Sigmoid colon (tissue), 7 donors: Measurements from ENCODE around the gene VGLL1. TPM values are rescaled to one million over a fixed set of nuclear protein-coding genes. Genes with fewer than 3 reads are reported as not detected.

Experiments used
- DNase-seq: peaks from one replicate; pipeline ENCODE4 v3.0.0-alpha.2; 2019
- H3K27ac ChIP-seq, 4 donors: fragments of 200-600 bp; sonication (generic); one replicate each; pipeline ENCODE4 v1.5.1; 2016 to 2019; ENCODE audit warnings: mild to moderate bottlenecking in 1 of 4
- H3K27me3 ChIP-seq, 3 donors: fragments of 200-600 bp; sonication (generic); one replicate each; pipeline ENCODE4 v1.5.1; 2019; ENCODE audit warnings: mild to moderate bottlenecking in 1 of 3
- H3K36me3 ChIP-seq, 4 donors: fragments of 200-600 bp; sonication (generic); one replicate each; pipeline ENCODE4 v1.5.1; 2016 to 2019
- H3K4me1 ChIP-seq, 4 donors: fragments of 200-600 bp; sonication (generic); one replicate each; pipeline ENCODE4 v1.5.1; 2017 to 2019
- H3K4me3 ChIP-seq, 4 donors: fragments of 200-600 bp; sonication (generic); one replicate each; pipeline ENCODE4 v1.5.1; 2017 to 2019; ENCODE audit warnings: mild to moderate bottlenecking in 2 of 4, moderate library complexity in 1 of 4
- H3K9me3 ChIP-seq, 4 donors: fragments of 200-600 bp in 3 of 4; sonication (generic) in 3 of 4; one replicate each; pipeline versions ENCODE4 v1.5.1 to v1.6.1; 2013 to 2019
- EP300 ChIP-seq, 4 donors: sonication (generic); formaldehyde crosslinking; IDR thresholded peaks; one replicate each; pipeline ENCODE4 v1.6.1; 2017; ENCODE audit warnings: antibody characterized with exemption in 4 of 4
- POLR2A ChIP-seq, 2 donors: fragments of 450-650 bp; IDR thresholded peaks; one replicate each; pipeline ENCODE4 v1.6.1; 2016; ENCODE audit warnings: antibody characterized with exemption in 2 of 2, mild to moderate bottlenecking in 2 of 2, moderate library complexity in 2 of 2
- POLR2AphosphoS5 ChIP-seq, 4 donors: sonication (generic); formaldehyde crosslinking; IDR thresholded peaks; one replicate each; pipeline ENCODE4 v1.6.1; 2017; ENCODE audit warnings: antibody characterized with exemption in 4 of 4
- WGBS, 2 donors: extraction: QIAGEN DNeasy Blood & Tissue Kit; methylation state at CpG; one replicate each; pipeline ENCODE4 v1.1.7; 2013; 5-methylcytosine and 5-hydroxymethylcytosine counted together
- intact Hi-C: fragments of 100-400 bp; cut with DNase I; formaldehyde crosslinking; loops from one replicate; pipeline ENCODE4 v1.15.1; 2023
- polyA plus RNA-seq, 3 donors: library from polyadenylated mRNA; stranded (reverse); fragments of 200-250 nt; gene quantifications; one replicate each; pipeline ENCODE4 v1.2.3, GENCODE V29; 2013
- total RNA-seq, 4 donors: library from RNA; depleted of rRNA; stranded (reverse); fragments of >200 nt; gene quantifications; one replicate each; pipeline ENCODE4 v1.1.0, GENCODE V29; 2016
- TF ChIP-seq, protein P1 (sequence below), 4 experiments: fragments of 450-650 bp in 3 of 4; fragments of 200-600 bp in 1 of 4; IDR thresholded peaks; one replicate each; pipeline ENCODE4 v1.5.1; 2016 to 2019; ENCODE audit warnings: antibody characterized with exemption in 4 of 4, mild to moderate bottlenecking in 3 of 4, moderate library complexity in 2 of 4
- donor health status: healthy with polysubstance abuse.
- donor health status: Bipolar disorder and iron deficiency.
- donor health status: healthy.

VGLL1 gene
- total and polyA plus RNA-seq, 7 donors: not detected

DNA sequence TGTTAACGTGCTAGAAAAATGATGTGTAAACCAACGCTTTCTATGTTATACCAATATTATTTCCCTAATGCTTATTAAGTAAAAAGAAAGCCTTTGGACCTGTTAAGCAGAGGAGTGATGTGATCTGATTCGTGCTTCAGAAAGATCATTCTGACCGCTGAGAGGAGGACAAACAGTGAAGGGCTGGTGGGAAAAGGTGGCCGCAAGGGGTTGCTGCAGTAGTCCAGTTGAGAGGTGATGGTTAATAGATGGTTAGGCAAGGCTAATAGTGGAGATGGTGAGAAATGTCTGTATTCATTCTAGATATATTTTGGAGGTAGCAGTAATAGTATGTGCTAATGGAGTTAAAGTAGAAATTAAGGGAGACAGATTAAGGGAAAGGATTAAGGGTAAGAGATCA lies 12.9 kb upstream of the VGLL1 start:
- Histone ChIP-seq H3K9me3 (no peaks in the 10 kb centered on the region), H3K36me3 (no peaks in the 10 kb centered on the region), H3K27me3 (no peaks in the 10 kb centered on the region), H3K4me3 (no peak overlapping the region), H3K4me1 (no peaks in the 10 kb centered on the region), H3K27ac (no peak overlapping the region)
- 68 to 84% methylated on average over 5 of the region's 5 CpGs for WGBS, 2 donors
- no peak for DNase-seq
- intact Hi-C loops: no loop called here
- TF ChIP-seq, protein P1, sequence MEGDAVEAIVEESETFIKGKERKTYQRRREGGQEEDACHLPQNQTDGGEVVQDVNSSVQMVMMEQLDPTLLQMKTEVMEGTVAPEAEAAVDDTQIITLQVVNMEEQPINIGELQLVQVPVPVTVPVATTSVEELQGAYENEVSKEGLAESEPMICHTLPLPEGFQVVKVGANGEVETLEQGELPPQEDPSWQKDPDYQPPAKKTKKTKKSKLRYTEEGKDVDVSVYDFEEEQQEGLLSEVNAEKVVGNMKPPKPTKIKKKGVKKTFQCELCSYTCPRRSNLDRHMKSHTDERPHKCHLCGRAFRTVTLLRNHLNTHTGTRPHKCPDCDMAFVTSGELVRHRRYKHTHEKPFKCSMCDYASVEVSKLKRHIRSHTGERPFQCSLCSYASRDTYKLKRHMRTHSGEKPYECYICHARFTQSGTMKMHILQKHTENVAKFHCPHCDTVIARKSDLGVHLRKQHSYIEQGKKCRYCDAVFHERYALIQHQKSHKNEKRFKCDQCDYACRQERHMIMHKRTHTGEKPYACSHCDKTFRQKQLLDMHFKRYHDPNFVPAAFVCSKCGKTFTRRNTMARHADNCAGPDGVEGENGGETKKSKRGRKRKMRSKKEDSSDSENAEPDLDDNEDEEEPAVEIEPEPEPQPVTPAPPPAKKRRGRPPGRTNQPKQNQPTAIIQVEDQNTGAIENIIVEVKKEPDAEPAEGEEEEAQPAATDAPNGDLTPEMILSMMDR (IDR thresholded peaks at IDR 0.05): no peak
- TF ChIP-seq EP300 (IDR thresholded peaks at IDR 0.05): no peak
- no peak for TF ChIP-seq POLR2AphosphoS5 (IDR thresholded peaks at IDR 0.05)
- TF ChIP-seq POLR2A (IDR thresholded peaks at IDR 0.05): no peak

DNA sequence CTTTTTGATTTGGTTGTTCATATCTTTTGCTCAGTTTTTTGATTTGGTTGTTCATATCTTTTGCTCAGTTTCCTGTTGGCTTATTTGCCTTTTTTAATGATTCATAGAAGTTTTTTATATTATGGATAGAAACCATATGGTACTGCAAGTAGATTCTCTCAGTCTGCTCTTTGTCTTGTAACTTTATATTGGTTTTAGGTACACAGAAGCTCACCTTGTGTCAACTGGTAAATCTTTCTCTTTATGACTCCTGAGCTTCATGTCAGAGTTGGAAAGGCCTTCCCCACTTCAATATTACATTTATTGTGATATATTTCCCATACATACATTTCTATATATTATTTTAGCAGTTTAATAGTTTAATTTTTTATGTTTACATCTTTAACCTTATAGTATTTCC lies 8.2 kb upstream of the VGLL1 start:
- no peaks in the 10 kb centered on the region for H3K36me3 ChIP-seq
- H3K4me3 ChIP-seq: no peak overlapping the region
- TF ChIP-seq EP300 (IDR thresholded peaks at IDR 0.05): no peak
- TF ChIP-seq, protein P1 (IDR thresholded peaks at IDR 0.05): no peak
- no peak for TF ChIP-seq POLR2AphosphoS5 (IDR thresholded peaks at IDR 0.05)
- TF ChIP-seq POLR2A (IDR thresholded peaks at IDR 0.05): no peak
- H3K9me3 ChIP-seq: no peaks in the 10 kb centered on the region
- H3K4me1 ChIP-seq: peaks cover 0 to 19% (median 11%) of the 10 kb centered on the region in 4 donors
- intact Hi-C loops: loop anchor here (10.0 kb wide), 1 partner anchor 51 kb away; no protein-coding TSS in a partner anchor
- H3K27me3 ChIP-seq: no peaks in the 10 kb centered on the region
- no peak for DNase-seq
- H3K27ac ChIP-seq: no peak overlapping the region

DNA sequence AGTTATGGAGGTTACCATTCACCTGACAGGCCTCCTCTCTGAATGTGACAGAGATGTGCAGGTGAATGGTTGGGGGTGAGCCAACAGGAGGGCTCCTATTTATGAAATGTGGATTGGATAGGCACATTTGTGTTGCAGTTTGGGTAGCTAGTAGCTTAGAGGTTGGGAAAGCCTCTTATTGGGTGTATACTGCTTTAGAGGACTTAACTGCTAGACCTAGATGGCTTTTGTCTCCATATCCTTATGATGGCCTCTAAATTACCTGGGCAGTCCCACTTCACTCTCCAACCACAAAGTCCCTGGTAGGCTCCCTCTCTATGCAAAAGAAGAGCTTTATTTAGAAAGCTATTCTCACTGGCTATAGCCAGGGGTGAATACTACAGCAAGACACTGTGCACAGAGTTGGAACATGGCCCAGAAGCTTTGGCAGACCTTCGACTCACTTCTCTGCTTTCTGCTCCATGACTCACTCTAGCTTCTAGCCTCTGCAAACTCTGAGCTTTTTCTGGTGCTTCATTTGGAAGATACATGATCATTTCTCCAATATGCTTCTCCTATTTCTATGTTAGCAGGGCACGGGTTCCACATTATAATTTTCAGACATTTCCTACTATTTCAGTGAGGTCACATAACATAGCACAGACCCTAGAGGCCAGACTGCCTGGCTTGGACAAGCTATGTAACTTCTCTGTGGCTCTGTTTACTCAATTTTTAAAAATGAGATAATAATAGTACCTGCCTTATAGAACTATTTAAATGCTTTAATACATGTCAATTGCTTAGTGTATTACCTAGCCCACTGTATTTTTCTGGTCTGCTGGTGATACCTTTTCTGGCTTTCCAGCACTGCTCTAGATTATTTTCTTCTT lies 6.0 kb upstream of the VGLL1 start:
- WGBS, 2 donors: 12 to 53% methylated on average over 2 of the region's 2 CpGs
- H3K27me3 ChIP-seq: no peaks in the 10 kb centered on the region
- H3K36me3 ChIP-seq: no peaks in the 10 kb centered on the region
- H3K4me1 ChIP-seq: peaks cover 0 to 19% (median 11%) of the 10 kb centered on the region in 4 donors
- no peak overlapping the region for H3K4me3 ChIP-seq
- DNase-seq: peak; percentile 95
- intact Hi-C loops: loop anchor here (2.0 to 10.0 kb wide), 2 partner anchors 29 to 49 kb away; partner anchors contain the start of gene HTATSF1
- H3K27ac ChIP-seq: peak overlapping the region; percentile 55 to 70 (median 67)
- no peaks in the 10 kb centered on the region for H3K9me3 ChIP-seq
- TF ChIP-seq POLR2A (IDR thresholded peaks at IDR 0.05) (no peak), POLR2AphosphoS5 (IDR thresholded peaks at IDR 0.05) (peak in 1 of 4 donors; percentile 11)

DNA sequence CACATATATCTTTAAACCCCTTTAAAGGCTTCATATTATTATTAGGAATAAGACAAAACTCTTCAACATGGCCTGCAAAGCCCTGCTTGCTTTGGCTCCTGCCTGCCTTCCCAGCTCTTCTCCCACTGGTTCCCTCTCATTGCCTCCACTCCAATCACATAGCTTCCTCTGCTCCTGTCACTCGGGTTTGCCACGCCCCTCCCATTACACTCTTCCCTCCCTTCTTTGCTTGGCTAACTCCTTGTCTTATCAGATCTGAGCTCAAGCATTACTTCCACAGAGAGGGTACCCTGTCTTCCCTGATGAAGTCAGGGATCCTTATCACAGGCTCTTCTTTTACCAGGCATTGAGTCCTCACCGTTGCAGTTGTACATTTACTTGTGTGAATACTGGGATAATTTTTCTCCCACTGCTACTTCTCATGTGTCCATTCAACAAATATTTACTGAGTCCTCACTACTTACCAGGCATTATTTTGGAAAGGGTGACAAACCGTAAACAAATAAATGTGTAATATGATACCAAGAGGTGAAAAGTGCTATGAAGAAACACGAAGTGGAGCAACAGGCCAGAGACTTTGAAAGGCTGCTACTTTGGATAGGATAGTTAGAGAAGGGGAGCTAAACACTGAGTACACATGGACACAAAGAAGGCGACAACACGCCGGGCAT lies 3.2 kb upstream of the VGLL1 start:
- H3K36me3 ChIP-seq: no peaks in the 10 kb centered on the region
- no peak overlapping the region for H3K27ac ChIP-seq
- DNase-seq: no peak
- peaks cover 0 to 19% (median 11%) of the 10 kb centered on the region in 4 donors for H3K4me1 ChIP-seq
- 74 to 81% methylated on average over 8 of the region's 8 CpGs for WGBS, 2 donors
- no peak overlapping the region for H3K4me3 ChIP-seq
- H3K27me3 ChIP-seq: no peaks in the 10 kb centered on the region
- intact Hi-C loops: loop anchor here (10.0 kb wide), 1 partner anchor 46 kb away; no protein-coding TSS in a partner anchor
- TF ChIP-seq EP300 (IDR thresholded peaks at IDR 0.05) (no peak), POLR2AphosphoS5 (IDR thresholded peaks at IDR 0.05) (no peak), POLR2A (IDR thresholded peaks at IDR 0.05) (no peak)
- TF ChIP-seq, protein P1 (IDR thresholded peaks at IDR 0.05): no peak
- no peaks in the 10 kb centered on the region for H3K9me3 ChIP-seq

DNA sequence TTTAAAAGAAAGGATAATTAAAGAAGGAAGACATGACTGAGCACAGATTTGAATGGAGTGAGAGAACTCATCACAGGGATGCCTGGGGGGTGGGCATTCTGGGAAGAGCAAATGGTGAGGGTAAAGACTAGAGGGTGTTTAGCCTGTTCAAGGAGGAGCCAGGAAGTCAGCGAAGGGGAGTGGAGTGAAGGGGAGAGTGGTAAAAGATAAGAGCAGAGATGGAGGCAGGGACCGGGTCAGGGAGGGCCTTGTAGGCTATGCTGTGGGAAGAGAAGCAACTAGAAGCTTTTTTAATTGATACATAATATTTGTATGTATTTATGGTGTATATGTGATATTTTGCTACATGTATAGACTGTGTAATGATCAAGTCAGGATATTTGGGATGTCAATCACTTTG lies 2.2 kb upstream of the VGLL1 start:
- H3K9me3 ChIP-seq: no peaks in the 10 kb centered on the region
- no peak for TF ChIP-seq EP300 (IDR thresholded peaks at IDR 0.05)
- no peak for TF ChIP-seq POLR2A (IDR thresholded peaks at IDR 0.05)
- TF ChIP-seq POLR2AphosphoS5 (IDR thresholded peaks at IDR 0.05): no peak
- TF ChIP-seq, protein P1 (IDR thresholded peaks at IDR 0.05): no peak
- intact Hi-C loops: loop anchor here (10.0 kb wide), 1 partner anchor 45 kb away; no protein-coding TSS in a partner anchor
- DNase-seq: no peak
- H3K4me3 ChIP-seq: no peak overlapping the region
- 57 to 61% methylated on average over 2 of the region's 2 CpGs for WGBS, 2 donors
- H3K27ac ChIP-seq: no peak overlapping the region
- no peaks in the 10 kb centered on the region for H3K27me3 ChIP-seq
- peaks cover 0 to 19% (median 11%) of the 10 kb centered on the region in 4 donors for H3K4me1 ChIP-seq
- no peaks in the 10 kb centered on the region for H3K36me3 ChIP-seq
